Muscle of leg (tissue), 11 donors: ENCODE results near the gene DBET. TPM values are rescaled to one million over a fixed set of nuclear protein-coding genes. Genes with fewer than 3 reads are reported as not detected.
"Not testable (repeated sequence)": the region's sequence is repeated elsewhere in the genome, so short reads cannot be mapped to it uniquely, and the experiment has no call there.

Experiments
- DNase-seq: peaks from one replicate; pipeline ENCODE4 v3.0.0; 2013
- H3K27ac ChIP-seq: one replicate; pipeline ENCODE4 v1.5.1; 2013; ENCODE audit warnings: mild to moderate bottlenecking, low read length, control low read depth
- H3K27me3 ChIP-seq: one replicate; pipeline ENCODE4 v1.6.1; 2013; ENCODE audit warnings: low read length; ENCODE audit not compliant: control insufficient read depth, insufficient read depth
- H3K36me3 ChIP-seq: one replicate; pipeline ENCODE4 v1.6.1; 2013; ENCODE audit warnings: low read length; ENCODE audit not compliant: control insufficient read depth, insufficient read depth
- H3K4me1 ChIP-seq: one replicate; pipeline ENCODE4 v1.6.1; 2013; ENCODE audit warnings: low read length; ENCODE audit not compliant: control insufficient read depth, insufficient read depth
- H3K4me3 ChIP-seq: one replicate; pipeline ENCODE4 v1.5.1; 2013; ENCODE audit warnings: low read length, control low read depth
- H3K9me3 ChIP-seq: replicated peaks from 2 replicates; pipeline ENCODE4 v1.6.1; 2013; ENCODE audit warnings: low read depth, low read length; ENCODE audit not compliant: control insufficient read depth
- WGBS: methylation state at CpG from one replicate; pipeline ENCODE4 v1.1.5; 2013; ENCODE audit warnings: missing lambda C conversion rate; ENCODE audit not compliant: insufficient coverage; 5-methylcytosine and 5-hydroxymethylcytosine counted together
- polyA plus RNA-seq, 8 donors: library from polyadenylated mRNA; unstranded; fragments of 120-200 nt; gene quantifications; one replicate each; pipeline versions ENCODE4 v1.2.1 to v1.2.3, GENCODE V29; 2013; ENCODE audit warnings: inconsistent platforms in 1 of 8, low replicate concordance in 1 of 8; ENCODE audit not compliant: insufficient read length in 8 of 8, insufficient read depth in 1 of 8
- total RNA-seq: library from RNA; stranded (reverse); fragments of 120-200 nt; gene quantifications from one replicate; pipeline ENCODE4 v1.2.4, GENCODE V29; 2013

The DBET gene
- total and polyA plus RNA-seq, 9 donors, result not detected

GRCh38 chr4:190107766-190108485, 43.6 kb downstream of the DBET start:
- not testable (repeated sequence) for H3K36me3 ChIP-seq, H3K4me3 ChIP-seq, H3K4me1 ChIP-seq, H3K27me3 ChIP-seq, H3K27ac ChIP-seq, DNase-seq
- 71% methylated on average over 1 of the region's 2 CpGs for WGBS
- peaks cover 56% of the 10 kb centered on the region for H3K9me3 ChIP-seq

- DNase-seq, H3K4me1 ChIP-seq, H3K27ac ChIP-seq, H3K4me3 ChIP-seq, H3K36me3 ChIP-seq, H3K27me3 ChIP-seq: not testable (repeated sequence)
- 65% methylated on average over 6 of the region's 6 CpGs for WGBS
- peaks cover 56% of the 10 kb centered on the region for H3K9me3 ChIP-seq
Measured at GRCh38 chr4:190108756-190109155, 44.5 kb downstream of the DBET start.

GRCh38 chr4:190109390-190110011, 45.2 kb downstream of the DBET start:
- H3K36me3 ChIP-seq, H3K4me3 ChIP-seq, H3K4me1 ChIP-seq, H3K27ac ChIP-seq, DNase-seq, H3K27me3 ChIP-seq: not testable (repeated sequence)
- peaks cover 56% of the 10 kb centered on the region for H3K9me3 ChIP-seq
- WGBS, result 50% methylated on average over 1 of the region's 1 CpG

GRCh38 chr4:190110033-190110432, 45.7 kb downstream of the DBET start:
- H3K9me3 ChIP-seq, result peaks cover 57% of the 10 kb centered on the region
- not testable (repeated sequence) for H3K4me3 ChIP-seq, H3K27ac ChIP-seq, DNase-seq, H3K27me3 ChIP-seq, H3K36me3 ChIP-seq, H3K4me1 ChIP-seq

GRCh38 chr4:190110570-190111295, 46.4 kb downstream of the DBET start:
- H3K4me3 ChIP-seq, H3K36me3 ChIP-seq, H3K4me1 ChIP-seq, H3K27me3 ChIP-seq, DNase-seq, H3K27ac ChIP-seq: not testable (repeated sequence)
- H3K9me3 ChIP-seq, result peaks cover 58% of the 10 kb centered on the region
- WGBS, result 44% methylated on average over 1 of the region's 4 CpGs

- not testable (repeated sequence) for DNase-seq, H3K36me3 ChIP-seq, H3K27ac ChIP-seq, H3K4me3 ChIP-seq, H3K4me1 ChIP-seq, H3K27me3 ChIP-seq
- peaks cover 40% of the 10 kb centered on the region for H3K9me3 ChIP-seq
- no CpG with 5 or more reads among the region's 3 CpGs for WGBS
Measured at GRCh38 chr4:190112879-190113278, 48.6 kb downstream of the DBET start.

GRCh38 chr4:190114991-190115390, 50.7 kb downstream of the DBET start:
- not testable (repeated sequence) for H3K27me3 ChIP-seq, H3K4me3 ChIP-seq, DNase-seq, H3K36me3 ChIP-seq, H3K4me1 ChIP-seq, H3K27ac ChIP-seq
- WGBS, result 40% methylated on average over 1 of the region's 3 CpGs
- H3K9me3 ChIP-seq, result peaks cover 23% of the 10 kb centered on the region

Other genes with a start within 250 kb of the DBET start
- gene FRG1, start 123.6 kb upstream of the DBET start, total RNA-seq, result 35.3 TPM
- gene FRG1, start 123.6 kb upstream of the DBET start, polyA plus RNA-seq, result 10 to 100 TPM; 26.6 to 41.9 (median 35.6) TPM
- not detected for gene FRG2, start 37.2 kb upstream of the DBET start, total RNA-seq
- under 1 TPM in 1 of 8 donors, not detected in 7; 0.19 TPM for gene FRG2, start 37.2 kb upstream of the DBET start, polyA plus RNA-seq
- not detected for gene DUX4, start 109.3 kb downstream of the DBET start, total RNA-seq
- under 1 TPM in 1 of 8 donors, not detected in 7; 0.69 TPM for gene DUX4, start 109.3 kb downstream of the DBET start, polyA plus RNA-seq